GM08714 (cell line): ENCODE measurements around the gene ANKRD53.
"Not testable (repeated sequence)": the region's sequence is repeated elsewhere in the genome, so short reads cannot be mapped to it uniquely, and the experiment has no call there.

Source experiments
- H3K4me3 ChIP-seq: fragments of 200-500 bp; sonication (Bioruptor generic); 2 replicates; pipeline ENCODE4 v1.5.1; 2014; ENCODE audit warnings: mild to moderate bottlenecking, low read length, inconsistent platforms
- ZNF274 ChIP-seq: IDR thresholded peaks from 2 replicates; pipeline ENCODE4 v1.6.1; 2012; ENCODE audit warnings: mild to moderate bottlenecking, low read depth, low read length

ANKRD53 gene

DNA sequence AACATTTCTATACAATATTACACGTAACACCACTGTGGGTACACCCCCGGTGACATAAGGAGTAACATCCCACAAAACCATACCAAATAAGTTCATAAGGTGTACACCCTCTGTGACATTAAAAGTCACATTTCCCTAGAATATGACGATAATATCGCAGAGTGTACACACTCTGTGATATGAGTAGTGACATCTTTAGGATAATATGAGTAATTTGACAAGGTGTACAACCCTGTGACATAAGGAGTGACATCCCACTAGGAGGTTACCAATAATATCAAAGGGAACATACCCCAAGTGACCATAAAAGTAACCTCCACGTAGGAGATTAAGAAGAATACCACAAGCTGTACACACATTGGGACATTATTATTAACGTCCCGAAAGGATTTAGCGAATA, 40.2 kb downstream of the ANKRD53 start:
- H3K4me3 ChIP-seq, result no peak overlapping the region
- no peak for TF ChIP-seq ZNF274

DNA sequence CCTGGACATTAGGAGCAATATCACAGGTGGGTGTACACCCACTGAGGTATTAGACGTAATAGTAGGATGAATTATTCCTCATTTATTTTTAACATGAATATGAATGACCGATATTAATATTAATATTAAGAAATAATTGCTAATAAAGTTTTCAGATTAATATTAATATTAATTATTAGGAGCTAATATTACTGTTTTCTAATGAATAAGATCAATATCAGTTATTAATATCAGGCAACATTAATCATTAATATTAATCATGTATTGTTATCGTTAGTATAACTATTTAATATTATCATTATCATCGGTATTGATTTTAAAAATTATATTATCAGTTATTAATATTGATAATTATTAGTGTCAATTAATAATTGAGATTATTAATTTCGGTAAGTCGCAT, 41.6 kb downstream of the ANKRD53 start:
- not testable (repeated sequence) for H3K4me3 ChIP-seq

GRCh38 chr2:71021394-71021793, 43.0 kb downstream of the ANKRD53 start:
- H3K4me3 ChIP-seq, result not testable (repeated sequence)

DNA sequence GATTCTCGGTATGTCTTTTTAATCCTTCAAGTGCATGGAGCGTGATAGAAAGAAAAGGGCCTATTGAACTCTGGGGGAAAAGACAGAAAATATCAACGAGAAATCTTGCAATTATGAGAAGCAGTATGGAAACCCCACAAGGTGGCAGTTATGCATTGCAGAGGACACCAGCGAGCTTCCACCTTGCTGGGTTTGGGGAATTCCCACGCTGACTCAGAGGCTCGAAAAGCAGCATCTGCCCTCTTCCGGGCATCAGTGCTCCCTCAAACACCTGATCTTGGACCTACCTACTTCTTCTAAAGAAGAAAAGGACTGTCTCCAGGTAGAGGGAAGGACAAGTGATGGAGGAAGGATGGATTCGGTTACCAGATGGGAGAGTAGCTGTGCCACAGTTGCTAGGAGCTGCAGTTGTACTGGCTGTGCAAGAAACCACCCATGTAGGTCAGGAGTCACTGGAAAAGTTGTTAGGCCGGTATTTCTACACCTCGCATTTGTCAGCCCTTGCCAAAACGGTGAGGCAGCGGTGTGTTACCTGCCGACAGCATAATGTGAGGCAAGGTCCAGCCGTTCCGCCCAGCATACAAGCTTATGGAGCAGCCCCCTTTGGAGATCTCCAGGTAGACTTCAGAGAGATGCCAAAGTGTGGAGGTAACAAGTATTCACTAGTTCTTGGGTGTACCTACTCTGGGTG, 45.3 kb downstream of the ANKRD53 start:
- not testable (repeated sequence) for H3K4me3 ChIP-seq
